Measurements from ENCODE around the gene SLC35D1.

- no peak for TF ChIP-seq CTCF (IDR thresholded peaks at IDR 0.05)
- no peak for TF ChIP-seq POLR2A (IDR thresholded peaks at IDR 0.05)
- TF ChIP-seq EP300 (IDR thresholded peaks at IDR 0.05) = no peak
These were observed 35.4 kb downstream of the SLC35D1 start for GRCh38 chr1:67018574-67018973.

Data from sigmoid colon (tissue), 4 donors.